ENCODE data around the gene CELSR2. TPM values are rescaled to one million over a fixed set of nuclear protein-coding genes. Genes with fewer than 3 reads are reported as not detected.

Gene CELSR2
- total and polyA plus RNA-seq, 2 experiments from 2014 or later, result 11.2 to 35.1 TPM

DNA sequence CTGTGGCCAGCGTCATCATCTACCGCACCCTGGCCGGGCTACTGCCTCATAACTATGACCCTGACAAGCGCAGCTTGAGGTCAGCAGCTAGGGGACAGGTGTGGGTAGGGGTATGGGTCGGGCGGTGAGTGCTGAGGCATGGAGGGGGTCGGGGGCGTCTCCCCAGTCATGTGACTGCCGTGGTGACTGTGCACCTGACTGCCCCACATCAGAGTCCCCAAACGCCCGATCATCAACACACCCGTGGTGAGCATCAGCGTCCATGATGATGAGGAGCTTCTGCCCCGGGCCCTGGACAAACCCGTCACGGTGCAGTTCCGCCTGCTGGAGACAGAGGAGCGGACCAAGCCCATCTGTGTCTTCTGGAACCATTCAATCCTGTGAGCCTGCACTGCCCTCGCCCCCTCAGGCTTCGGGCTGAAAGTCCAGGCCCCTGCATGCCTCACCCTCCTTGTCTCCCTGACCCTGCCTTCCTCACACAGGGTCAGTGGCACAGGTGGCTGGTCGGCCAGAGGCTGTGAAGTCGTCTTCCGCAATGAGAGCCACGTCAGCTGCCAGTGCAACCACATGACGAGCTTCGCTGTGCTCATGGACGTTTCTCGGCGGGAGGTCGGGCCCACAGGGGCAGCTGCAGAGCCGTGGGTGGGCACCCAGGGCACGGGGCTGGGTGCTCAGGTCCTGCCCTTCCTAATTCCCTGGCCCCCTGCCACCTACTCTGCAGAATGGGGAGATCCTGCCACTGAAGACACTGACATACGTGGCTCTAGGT is 20.1 kb downstream of the CELSR2 start:
- H3K27ac ChIP-seq (ENCODE audit: low read depth), result no peak overlapping the region
- TF ChIP-seq, protein P1, sequence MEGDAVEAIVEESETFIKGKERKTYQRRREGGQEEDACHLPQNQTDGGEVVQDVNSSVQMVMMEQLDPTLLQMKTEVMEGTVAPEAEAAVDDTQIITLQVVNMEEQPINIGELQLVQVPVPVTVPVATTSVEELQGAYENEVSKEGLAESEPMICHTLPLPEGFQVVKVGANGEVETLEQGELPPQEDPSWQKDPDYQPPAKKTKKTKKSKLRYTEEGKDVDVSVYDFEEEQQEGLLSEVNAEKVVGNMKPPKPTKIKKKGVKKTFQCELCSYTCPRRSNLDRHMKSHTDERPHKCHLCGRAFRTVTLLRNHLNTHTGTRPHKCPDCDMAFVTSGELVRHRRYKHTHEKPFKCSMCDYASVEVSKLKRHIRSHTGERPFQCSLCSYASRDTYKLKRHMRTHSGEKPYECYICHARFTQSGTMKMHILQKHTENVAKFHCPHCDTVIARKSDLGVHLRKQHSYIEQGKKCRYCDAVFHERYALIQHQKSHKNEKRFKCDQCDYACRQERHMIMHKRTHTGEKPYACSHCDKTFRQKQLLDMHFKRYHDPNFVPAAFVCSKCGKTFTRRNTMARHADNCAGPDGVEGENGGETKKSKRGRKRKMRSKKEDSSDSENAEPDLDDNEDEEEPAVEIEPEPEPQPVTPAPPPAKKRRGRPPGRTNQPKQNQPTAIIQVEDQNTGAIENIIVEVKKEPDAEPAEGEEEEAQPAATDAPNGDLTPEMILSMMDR (conservative IDR thresholded peaks at IDR 0.05; ENCODE audit: low read depth in 2 of 2), result no peak
- TF ChIP-seq, protein P2, sequence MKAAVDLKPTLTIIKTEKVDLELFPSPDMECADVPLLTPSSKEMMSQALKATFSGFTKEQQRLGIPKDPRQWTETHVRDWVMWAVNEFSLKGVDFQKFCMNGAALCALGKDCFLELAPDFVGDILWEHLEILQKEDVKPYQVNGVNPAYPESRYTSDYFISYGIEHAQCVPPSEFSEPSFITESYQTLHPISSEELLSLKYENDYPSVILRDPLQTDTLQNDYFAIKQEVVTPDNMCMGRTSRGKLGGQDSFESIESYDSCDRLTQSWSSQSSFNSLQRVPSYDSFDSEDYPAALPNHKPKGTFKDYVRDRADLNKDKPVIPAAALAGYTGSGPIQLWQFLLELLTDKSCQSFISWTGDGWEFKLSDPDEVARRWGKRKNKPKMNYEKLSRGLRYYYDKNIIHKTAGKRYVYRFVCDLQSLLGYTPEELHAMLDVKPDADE (IDR thresholded peaks at IDR 0.05), result no peak
- no peak for TF ChIP-seq NANOG (IDR thresholded peaks at IDR 0.05; ENCODE audit: borderline replicate concordance)
- TF ChIP-seq, protein P3, sequence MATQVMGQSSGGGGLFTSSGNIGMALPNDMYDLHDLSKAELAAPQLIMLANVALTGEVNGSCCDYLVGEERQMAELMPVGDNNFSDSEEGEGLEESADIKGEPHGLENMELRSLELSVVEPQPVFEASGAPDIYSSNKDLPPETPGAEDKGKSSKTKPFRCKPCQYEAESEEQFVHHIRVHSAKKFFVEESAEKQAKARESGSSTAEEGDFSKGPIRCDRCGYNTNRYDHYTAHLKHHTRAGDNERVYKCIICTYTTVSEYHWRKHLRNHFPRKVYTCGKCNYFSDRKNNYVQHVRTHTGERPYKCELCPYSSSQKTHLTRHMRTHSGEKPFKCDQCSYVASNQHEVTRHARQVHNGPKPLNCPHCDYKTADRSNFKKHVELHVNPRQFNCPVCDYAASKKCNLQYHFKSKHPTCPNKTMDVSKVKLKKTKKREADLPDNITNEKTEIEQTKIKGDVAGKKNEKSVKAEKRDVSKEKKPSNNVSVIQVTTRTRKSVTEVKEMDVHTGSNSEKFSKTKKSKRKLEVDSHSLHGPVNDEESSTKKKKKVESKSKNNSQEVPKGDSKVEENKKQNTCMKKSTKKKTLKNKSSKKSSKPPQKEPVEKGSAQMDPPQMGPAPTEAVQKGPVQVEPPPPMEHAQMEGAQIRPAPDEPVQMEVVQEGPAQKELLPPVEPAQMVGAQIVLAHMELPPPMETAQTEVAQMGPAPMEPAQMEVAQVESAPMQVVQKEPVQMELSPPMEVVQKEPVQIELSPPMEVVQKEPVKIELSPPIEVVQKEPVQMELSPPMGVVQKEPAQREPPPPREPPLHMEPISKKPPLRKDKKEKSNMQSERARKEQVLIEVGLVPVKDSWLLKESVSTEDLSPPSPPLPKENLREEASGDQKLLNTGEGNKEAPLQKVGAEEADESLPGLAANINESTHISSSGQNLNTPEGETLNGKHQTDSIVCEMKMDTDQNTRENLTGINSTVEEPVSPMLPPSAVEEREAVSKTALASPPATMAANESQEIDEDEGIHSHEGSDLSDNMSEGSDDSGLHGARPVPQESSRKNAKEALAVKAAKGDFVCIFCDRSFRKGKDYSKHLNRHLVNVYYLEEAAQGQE (IDR thresholded peaks at IDR 0.05; ENCODE audit: unreplicated experiment), result no peak
- TF ChIP-seq POLR2AphosphoS5 (IDR thresholded peaks at IDR 0.05; ENCODE audit: low read depth), result no peak
- no peak for TF ChIP-seq EZH2phosphoT487 (IDR thresholded peaks at IDR 0.05; ENCODE audit: unreplicated experiment)
- TF ChIP-seq JUNB (IDR thresholded peaks at IDR 0.05; ENCODE audit: unreplicated experiment), result no peak
- no peak for TF ChIP-seq CREB1 (CRISPR knock-in tag; IDR thresholded peaks at IDR 0.05; ENCODE audit: low read depth)
- TF ChIP-seq ZNF114 (CRISPR knock-in tag; IDR thresholded peaks at IDR 0.05), result no peak
- no peak for TF ChIP-seq EZH2 (IDR thresholded peaks at IDR 0.05; ENCODE audit: low read depth, unreplicated experiment)
- TF ChIP-seq, protein P4, sequence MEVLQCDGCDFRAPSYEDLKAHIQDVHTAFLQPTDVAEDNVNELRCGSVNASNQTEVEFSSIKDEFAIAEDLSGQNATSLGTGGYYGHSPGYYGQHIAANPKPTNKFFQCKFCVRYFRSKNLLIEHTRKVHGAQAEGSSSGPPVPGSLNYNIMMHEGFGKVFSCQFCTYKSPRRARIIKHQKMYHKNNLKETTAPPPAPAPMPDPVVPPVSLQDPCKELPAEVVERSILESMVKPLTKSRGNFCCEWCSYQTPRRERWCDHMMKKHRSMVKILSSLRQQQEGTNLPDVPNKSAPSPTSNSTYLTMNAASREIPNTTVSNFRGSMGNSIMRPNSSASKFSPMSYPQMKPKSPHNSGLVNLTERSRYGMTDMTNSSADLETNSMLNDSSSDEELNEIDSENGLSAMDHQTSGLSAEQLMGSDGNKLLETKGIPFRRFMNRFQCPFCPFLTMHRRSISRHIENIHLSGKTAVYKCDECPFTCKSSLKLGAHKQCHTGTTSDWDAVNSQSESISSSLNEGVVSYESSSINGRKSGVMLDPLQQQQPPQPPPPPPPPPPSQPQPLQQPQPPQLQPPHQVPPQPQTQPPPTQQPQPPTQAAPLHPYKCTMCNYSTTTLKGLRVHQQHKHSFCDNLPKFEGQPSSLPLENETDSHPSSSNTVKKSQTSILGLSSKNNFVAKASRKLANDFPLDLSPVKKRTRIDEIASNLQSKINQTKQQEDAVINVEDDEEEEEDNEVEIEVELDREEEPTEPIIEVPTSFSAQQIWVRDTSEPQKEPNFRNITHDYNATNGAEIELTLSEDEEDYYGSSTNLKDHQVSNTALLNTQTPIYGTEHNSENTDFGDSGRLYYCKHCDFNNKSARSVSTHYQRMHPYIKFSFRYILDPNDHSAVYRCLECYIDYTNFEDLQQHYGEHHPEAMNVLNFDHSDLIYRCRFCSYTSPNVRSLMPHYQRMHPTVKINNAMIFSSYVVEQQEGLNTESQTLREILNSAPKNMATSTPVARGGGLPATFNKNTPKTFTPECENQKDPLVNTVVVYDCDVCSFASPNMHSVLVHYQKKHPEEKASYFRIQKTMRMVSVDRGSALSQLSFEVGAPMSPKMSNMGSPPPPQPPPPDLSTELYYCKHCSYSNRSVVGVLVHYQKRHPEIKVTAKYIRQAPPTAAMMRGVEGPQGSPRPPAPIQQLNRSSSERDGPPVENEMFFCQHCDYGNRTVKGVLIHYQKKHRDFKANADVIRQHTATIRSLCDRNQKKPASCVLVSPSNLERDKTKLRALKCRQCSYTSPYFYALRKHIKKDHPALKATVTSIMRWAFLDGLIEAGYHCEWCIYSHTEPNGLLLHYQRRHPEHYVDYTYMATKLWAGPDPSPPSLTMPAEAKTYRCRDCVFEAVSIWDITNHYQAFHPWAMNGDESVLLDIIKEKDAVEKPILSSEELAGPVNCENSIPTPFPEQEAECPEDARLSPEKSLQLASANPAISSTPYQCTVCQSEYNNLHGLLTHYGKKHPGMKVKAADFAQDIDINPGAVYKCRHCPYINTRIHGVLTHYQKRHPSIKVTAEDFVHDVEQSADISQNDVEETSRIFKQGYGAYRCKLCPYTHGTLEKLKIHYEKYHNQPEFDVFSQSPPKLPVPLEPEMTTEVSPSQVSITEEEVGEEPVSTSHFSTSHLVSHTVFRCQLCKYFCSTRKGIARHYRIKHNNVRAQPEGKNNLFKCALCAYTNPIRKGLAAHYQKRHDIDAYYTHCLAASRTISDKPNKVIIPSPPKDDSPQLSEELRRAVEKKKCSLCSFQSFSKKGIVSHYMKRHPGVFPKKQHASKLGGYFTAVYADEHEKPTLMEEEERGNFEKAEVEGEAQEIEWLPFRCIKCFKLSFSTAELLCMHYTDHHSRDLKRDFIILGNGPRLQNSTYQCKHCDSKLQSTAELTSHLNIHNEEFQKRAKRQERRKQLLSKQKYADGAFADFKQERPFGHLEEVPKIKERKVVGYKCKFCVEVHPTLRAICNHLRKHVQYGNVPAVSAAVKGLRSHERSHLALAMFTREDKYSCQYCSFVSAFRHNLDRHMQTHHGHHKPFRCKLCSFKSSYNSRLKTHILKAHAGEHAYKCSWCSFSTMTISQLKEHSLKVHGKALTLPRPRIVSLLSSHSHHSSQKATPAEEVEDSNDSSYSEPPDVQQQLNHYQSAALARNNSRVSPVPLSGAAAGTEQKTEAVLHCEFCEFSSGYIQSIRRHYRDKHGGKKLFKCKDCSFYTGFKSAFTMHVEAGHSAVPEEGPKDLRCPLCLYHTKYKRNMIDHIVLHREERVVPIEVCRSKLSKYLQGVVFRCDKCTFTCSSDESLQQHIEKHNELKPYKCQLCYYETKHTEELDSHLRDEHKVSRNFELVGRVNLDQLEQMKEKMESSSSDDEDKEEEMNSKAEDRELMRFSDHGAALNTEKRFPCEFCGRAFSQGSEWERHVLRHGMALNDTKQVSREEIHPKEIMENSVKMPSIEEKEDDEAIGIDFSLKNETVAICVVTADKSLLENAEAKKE (CRISPR knock-in tag; IDR thresholded peaks at IDR 0.05), result no peak
- no peak for TF ChIP-seq STAT1 (IDR thresholded peaks at IDR 0.05; ENCODE audit: unreplicated experiment)
- no peaks in the 10 kb centered on the region for H3K9me2 ChIP-seq (ENCODE audit: insufficient read depth)
- H3K4me3 ChIP-seq, result no peak overlapping the region
- no peak overlapping the region for H3K4me2 ChIP-seq
- H3K4me1 ChIP-seq (ENCODE audit: insufficient read depth), result peaks cover 6% of the 10 kb centered on the region
- Mint-ChIP-seq H3K36me3 (ENCODE audit: low read depth) (peaks cover 18% of the 10 kb centered on the region), H3K4me1 (peaks cover 7% of the 10 kb centered on the region), H3K27ac (no peak overlapping the region), H3K4me3 (no peak overlapping the region), H3K9me3 (no peaks in the 10 kb centered on the region; the same call in 2 of the 3 replicates), H3K27me3 (ENCODE audit: insufficient read depth, low read depth, poor library complexity) (peaks cover 7% of the 10 kb centered on the region)
- DNase-seq (ENCODE audit: low spot score) (no peak), ATAC-seq (no peak)
- peaks cover 3% of the 10 kb centered on the region; the same call in 1 of the 2 replicates for H3F3A ChIP-seq (replicated peaks; ENCODE audit: low read depth)
- no peak overlapping the region for H2AFZ ChIP-seq
- no peaks in the 10 kb centered on the region for H3K36me3 ChIP-seq (ENCODE audit: insufficient read depth)
- no peaks in the 10 kb centered on the region for H4K20me1 ChIP-seq (replicated peaks; ENCODE audit: insufficient read depth)
- H3K27me3 ChIP-seq (ENCODE audit: insufficient read depth), result no peaks in the 10 kb centered on the region
- no peaks in the 10 kb centered on the region for H3K79me2 ChIP-seq (replicated peaks; ENCODE audit: insufficient read depth)
